Globus pallidus (tissue), 1 donor: Measurements from ENCODE around the gene PAX7.
A peak's percentile ranks its signal among the peaks of the same experiment; 100 is the strongest.
"Not testable (repeated sequence)": the region's sequence is repeated elsewhere in the genome, so short reads cannot be mapped to it uniquely, and the experiment has no call there.

Source experiments
- DNase-seq: peaks from one replicate; pipeline ENCODE4 v3.0.0-alpha.2; 2015; ENCODE audit warnings: low spot score

PAX7 gene

DNA sequence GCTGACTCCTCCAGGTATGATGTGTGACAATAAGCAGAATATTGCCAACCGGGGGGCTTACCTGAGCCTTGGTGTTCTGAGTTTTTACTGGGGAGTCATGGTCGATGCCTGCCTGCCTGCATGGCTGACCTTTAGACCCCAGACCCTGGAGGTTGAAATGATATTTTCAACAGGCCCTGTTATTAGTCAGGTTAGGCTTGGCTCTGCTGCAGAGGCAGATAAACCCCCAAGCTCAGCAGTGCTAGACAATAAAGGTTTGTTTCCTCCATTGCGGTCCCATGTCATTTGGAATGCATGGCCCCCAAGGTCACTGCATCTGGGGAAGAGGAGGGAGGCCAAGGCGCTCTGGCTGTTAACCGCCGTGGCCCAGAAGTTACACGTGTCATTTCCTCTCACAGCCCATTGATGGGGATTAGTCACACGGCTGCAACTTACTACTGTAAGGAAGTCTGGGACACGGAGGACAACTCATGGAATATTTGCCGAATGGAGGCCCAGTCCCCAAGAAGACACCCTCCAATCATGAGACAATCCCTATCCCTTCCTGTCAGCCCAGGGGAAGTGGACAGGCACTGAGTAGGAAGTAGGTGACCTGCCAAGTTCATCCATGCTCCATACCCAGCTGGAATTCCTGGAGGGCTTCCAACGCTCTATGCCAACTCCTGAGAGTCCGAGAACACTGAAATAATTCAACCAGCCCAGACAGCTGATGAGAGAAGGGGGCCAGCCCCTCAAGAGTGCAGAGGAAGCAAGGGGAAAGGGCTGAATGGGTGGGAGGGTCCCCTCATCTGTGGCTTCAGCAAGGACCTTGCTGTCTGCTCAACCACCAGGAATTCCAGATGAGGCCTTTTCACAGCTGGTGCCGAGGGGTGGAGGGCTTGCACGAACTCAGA is 131.5 kb downstream of the PAX7 start:
- DNase-seq, result peak; percentile 3

DNA sequence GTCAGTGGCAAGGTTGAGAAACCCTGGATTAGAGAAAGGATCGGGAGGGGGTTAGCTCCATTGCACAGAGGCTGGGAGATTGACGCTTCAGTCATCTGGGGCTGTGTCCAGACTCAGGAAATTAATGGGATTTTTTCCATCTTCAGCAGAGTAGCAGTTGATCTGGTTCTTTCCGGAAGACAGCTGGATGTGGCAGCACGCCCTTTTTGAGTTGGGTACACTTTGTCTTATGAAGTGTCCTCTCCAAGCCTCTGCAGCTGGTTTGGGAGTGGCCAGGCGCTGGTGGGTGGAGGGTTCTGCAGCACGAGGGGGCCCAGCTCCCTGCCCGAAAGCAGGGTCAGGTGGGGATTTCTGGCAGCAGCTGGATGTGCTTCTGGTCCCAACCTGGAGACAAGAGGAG is 133.7 kb downstream of the PAX7 start:
- DNase-seq, result no peak

DNA sequence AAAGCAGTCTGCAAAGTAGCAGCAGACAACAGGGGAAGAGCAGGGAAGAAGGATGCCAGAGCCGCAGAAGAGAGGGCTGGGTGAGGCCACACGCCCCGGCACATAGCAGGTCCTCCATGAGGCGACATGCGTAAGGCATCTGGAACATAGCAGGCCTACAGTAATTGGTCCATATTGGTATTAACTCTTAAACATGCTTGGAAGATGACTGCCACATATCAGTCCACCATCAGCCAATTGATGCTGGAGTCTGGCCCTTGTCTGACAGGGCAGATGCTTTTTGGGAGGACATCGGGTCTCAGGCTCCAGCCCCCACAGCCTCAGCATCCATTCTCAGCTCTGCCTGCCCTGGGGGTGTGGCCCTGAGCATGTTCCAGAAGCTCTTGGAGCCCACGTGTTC is 135.1 kb downstream of the PAX7 start:
- DNase-seq, result no peak

DNA sequence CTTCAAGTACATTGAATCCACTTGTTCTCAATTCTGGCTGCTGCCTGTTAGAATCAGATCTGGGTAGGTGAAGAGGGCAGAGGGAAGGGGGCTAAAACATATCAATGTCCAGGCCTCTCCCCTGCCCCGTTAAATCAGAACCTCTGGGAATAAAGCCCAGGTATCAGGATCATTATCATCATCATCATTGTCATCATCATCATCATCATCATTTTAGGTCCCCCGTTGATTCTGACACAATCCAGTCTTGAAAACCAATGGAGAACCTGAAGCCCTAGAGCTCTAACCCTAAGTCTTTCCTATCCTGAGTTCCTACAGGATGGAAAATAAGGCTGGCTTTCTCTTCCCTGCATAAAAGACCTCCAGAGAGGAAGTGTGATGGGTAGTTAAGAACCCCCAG is 135.7 kb downstream of the PAX7 start:
- no peak for DNase-seq

DNA sequence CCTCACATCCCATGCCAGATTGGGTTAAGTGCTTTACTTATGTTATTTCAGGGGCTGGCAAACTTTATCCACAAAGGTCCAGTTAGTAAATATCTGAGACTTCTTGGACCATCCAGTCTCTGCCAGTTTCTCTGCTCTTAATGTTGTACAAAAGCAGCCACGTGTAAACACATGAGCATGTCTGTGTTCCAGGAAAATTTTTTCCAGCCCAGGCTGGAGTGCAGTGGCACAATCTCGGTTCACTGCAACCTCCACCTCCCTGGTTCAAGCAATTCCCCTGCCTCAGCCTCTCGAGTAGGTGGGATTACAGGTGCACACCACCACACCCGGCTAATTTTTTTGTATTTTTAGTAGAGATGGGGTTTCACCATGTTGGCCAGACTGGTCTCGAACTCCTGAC is 136.9 kb downstream of the PAX7 start:
- not testable (repeated sequence) for DNase-seq

DNA sequence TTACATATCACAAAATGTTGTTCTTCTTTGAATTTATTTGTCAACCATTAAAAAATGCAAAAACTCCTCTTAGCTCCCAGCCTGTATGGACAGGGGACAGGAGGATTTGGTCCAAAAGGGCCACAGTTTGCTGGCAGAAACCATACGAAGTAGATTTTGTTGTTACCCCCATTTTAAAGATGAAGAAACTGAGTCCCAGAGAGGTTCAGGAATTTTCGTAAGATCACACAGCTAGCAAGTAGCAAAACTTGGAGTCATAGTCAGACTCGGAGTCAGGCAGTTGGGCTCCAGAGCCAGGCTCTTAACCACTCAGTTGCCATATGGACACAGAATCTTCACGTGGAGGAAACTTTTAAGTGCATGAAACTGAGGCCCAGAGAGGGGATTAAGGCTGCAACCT is 137.4 kb downstream of the PAX7 start:
- DNase-seq, result no peak

DNA sequence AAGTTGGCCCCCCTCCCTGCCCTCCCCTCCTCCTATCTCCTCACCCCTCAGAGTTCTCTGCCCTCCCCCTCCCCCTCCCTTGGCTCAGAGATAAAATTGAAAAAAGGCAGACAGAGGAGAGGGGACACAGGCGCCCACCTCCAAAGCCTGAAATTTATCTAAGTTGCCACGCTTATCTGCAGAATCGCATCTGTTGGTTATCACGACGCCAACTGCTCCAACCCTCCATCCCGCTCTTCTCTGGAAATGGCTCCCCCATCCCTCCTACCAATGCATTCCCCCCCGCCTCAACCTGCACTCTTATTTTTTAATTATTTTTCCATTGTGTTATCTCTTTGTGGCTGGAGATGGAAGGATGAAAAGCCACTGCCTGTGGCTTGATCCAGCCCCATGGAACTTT is 138.5 kb downstream of the PAX7 start:
- DNase-seq, result no peak

DNA sequence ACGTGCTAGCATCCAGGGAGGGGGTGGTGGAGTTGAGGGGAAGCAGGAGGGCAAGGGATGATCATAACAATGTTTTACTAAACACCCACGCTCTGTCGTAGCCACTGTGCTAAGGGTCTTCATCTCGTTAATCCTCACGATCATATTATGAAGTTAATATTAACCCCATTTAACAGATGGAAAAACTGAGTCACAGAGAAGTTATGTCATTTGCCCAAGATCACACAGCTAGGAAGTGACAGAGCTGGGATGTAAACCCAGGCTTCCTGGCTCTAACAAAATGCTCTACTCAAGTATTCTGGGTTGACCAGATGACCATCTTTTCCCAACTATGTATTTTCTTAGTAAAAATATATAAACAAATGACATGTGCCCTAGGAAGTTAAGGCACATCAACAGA is 140.2 kb downstream of the PAX7 start:
- DNase-seq, result no peak

DNA sequence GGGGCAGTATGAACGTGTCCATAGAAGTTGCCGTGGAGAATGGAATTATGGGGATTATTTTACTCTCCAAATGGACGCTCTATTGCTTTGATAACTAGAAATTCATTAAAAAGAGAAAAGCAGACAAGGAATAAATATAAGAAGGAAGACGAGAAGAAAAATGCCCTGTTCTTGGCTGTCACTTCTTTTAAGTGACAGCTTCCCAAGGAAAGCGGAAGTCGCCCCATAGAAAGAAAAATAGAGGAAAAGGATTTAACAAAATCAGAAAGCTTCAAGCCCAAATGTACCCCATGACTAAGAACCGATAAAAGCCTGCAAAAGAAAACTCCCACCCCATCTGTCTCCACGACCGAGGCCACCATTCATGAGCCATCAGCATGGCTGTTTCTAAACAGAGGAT is 143.1 kb downstream of the PAX7 start:
- no peak for DNase-seq

DNA sequence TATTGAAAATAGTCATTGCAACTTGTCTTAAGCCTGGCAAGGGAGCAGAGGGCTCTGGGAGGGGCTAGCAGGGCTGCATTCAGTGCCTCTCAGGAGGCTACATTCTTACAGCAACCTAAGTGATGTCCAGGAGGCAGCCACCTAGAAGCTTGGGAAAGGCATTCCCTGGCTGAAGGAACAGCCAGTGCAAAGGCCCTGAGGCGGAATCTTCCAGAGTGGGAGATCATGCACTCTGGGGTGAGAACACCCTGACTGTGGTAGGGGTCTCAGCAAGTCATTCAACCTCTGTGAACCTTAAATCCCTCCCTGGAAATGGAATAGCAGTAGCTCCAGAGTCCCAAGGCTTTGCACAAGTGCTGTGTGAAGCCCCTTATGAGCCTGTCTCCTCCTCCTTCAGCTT is 144.7 kb downstream of the PAX7 start:
- no peak for DNase-seq

DNA sequence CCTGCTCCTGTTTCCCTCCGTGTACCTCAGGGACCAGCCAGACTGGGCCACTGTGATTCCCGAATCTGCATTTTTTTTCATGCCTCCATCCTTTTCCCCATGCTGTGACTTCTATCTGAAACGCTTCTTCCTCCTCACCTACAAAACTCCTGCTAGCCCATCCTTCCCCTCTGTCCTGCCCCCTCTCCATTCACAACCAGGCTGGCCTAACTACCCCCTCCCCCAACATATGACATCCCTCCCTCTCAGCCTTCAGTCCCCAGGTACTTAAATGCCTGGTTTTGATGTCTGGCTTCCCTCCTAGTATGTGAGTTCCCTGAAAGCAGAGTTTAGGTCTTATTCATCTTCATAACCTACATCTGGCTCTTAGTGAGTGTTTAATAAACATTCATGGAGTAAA is 146.1 kb downstream of the PAX7 start:
- no peak for DNase-seq

DNA sequence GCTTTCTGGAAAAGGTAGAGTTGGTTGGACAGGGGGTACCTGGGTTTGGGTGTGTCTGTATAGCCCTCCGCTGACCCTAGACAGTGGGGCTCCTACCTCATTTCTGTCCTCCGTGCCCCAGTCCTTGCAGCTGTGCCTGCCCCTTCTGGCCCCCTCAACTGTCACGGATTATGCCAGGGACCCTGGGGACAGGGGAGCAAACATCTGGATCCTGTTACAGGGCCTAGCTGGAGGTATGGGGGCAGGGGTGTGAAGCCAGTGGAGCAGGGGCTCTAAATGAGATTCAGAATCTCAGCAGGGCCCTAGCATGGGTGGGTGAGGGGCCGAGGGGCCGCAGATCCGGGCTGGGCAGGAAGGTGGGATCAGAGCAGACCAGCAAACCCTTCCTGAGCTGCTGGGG is 147.8 kb downstream of the PAX7 start:
- DNase-seq, result no peak

DNA sequence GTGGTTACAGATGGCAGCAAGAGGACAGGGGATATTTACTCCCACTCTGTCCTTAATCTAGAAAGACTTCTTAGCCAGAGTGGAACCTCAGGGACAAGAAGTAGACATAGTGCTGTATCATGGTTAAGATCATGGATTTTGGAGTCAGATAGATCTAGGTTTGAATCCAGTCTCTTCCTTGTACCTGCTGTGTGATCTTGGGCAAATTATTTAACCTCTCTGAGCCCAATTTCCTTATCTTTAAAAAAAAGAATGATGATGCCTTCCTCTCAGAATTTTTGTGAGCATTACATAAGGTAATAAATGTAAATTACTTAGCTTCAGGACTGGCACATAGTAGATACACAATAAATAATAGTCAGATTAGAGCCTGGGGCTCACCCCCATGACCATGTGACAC is 150.4 kb downstream of the PAX7 start:
- no peak for DNase-seq

DNA sequence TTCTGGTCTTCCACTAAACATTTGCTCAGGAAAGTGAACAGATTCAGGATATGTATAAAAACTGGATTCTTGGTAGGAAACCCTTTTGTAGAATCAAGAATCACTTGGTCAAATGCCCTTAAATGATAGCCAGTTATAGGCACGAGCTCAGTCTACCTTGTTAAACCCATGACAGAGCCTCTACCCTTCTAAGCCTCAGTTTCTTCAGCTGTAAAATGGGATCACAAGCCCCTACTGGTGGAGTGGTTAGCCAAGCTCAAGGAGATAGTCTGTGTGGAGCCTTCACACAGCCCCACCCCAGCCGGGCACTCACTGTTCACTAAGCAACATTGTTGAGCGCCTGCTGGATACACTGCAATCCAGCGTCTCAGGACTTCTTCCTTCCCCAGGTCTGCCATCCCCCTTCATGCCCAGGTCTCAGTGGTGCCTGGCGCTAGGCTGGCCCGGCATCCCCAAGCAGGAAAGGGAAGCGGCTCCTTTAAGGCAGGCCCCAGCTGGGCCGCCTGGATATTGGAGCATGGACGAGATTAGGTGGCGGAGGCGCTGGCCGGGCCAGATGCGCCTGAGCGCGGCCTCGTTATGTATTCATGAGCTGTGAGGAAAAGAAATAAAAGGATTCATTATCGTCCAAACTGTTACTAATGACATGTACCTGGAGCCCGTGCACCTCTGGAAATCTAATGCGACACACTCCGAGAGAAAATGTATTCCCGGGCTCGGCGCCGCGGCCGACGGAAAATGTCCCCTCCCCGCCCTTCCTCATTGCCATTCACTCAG is 153.2 kb downstream of the PAX7 start:
- no peak for DNase-seq

DNA sequence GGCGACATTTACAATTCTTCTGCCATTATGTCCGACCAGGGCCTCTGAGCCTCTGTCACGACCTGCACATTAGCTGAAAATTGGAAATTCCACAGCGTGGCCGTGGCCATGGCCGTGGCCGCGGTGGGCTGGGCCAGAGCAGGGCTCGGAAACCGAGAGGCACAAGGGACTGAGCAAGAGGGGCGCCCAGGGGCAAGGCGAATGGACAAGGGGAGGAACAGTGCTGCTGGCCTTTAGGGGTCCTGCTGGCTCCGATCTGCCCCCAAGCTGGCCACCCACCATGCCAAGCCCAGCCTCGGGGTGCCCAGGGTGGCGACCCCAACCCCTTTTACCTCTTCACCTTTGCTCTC is 153.8 kb downstream of the PAX7 start:
- no peak for DNase-seq

DNA sequence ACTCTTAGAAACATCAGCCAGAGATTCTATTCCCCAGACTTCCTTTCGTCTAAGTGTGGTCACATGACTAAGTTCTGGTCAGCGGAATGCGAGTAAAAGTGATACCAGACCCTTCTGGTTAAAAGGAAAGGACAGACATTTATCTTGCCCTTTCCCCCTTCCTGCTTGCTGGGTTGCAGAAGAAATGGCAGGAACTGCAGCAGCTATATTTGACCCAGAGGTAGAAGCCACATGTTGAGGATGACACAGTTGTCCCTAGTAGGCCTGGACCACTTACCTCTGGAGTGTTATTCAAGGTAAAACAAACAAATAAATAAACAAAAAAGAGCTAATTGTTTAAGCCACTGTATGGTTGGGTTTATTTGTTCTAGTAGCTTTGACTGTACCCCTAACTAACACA is 155.5 kb downstream of the PAX7 start:
- no peak for DNase-seq

DNA sequence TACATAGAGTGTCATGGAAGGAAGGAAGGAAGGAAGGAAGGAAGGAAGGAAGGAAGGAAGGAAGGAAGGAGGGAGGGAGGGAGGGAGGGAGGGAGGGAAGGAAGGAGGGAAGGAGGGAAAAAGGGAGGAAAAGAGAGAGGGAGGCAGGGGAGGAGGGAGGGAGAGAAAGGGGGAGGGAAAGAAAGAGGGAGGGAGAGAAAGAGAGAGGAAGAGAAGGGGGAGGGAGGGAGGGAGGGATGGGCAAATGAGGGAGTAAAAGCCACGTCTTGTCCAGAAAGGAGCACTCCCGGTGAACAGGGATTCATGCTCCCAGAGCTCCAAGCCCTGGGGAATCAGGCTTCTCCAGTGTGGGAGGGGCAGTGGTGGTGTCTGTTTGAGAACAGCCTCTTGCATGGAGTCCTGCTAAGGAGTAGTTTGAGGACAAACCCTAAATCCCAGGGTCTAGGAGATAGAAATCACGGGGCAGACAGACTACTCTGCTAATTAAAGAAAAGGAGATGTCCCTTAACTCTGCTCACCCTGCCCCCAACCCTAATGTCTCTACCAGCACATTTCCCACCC is 157.3 kb downstream of the PAX7 start:
- no peak for DNase-seq

DNA sequence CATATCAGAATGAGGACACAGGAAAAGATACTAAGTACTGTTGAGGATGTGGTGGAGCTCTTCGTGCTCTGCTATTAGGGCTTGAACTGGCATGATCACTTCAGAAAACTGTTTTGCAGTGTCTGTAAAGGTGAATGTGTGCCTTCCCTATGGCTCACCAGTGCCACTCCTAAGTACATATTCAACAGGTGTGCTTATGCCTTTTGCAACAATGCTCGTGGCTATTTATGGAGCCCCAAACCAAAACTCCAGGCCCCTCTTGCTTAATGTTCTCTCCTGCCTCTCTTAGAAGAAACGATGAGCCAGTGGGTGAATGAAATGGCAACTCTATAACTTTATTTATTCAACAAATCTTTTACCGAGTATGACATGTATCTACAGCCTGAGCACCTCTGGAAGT is 158.6 kb downstream of the PAX7 start:
- DNase-seq, result no peak

DNA sequence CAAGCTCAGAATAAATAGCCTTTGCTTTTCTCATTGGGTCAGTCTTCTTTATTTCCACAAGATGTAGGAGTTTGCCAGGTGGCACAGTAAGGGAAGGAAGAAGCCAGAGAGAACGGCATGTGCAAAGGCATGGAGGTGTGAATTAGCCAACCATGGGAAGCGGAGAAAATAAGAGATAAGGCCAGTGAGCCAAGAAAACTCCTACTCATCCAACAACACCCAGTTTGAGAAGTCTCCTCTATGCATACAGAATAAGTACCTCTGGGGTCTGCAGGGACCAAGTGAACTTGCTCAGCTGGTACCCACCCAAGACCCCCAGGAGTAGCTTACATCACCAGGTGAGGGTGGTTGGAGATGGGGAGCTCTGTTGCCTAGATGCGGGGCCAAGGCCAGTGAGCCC is 162.1 kb downstream of the PAX7 start:
- DNase-seq, result no peak

DNA sequence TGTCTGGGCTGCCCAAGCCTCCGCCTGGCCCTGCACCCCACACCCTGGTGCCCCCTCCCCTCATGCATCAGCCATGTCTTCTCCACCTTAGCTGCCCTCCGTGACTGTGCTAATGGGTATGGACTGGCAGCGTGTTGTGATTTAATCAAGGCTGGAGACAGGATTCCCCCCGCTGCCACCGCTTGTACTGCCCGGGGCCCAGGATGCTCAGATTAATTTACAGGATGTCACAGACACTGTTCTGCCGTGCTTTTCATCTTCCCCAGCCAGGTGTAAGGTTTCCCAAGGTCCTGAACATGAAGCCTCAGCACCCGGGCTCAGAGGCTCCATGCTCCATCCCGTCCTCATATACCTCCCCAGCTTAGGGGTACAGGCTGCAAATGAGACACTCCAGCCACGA is 162.5 kb downstream of the PAX7 start:
- no peak for DNase-seq

DNA sequence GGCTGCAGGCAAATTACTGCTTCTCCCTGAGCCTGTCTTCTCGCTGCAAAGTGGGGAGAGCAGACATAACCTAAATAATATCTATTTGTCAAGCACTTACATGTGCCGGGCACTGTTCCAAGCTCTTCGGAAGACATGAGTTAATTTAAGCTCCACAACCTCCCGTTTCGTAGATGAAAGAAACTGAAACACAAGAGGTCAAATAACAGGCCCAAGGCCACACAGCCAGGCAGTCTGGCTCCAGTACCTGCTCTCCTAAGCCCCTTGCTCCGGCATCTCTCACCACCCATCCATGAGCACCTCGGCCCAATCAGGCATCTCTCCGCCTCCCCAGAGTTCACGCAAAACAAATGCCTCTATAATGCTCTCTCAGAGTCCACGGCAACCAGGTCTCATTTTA is 163.4 kb downstream of the PAX7 start:
- DNase-seq, result no peak

DNA sequence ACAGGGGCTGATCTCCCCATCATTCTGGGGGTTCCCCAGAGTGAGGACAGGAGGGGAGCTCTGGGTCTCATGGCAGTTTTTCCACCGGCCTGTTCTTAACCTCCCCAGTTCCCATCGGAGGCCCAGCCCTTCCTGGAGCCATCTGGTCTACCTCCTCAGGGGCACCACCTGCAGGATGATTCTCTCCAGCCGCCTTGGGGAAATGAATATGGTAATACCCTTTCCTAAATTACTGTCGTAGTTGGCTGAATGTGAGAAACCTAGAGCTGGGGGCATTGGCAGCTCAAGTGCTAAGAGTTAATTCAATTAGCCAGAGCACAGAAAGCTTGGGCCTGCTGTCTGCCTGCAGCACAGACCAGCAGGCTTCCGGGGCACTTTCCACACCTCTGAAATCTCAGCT is 163.9 kb downstream of the PAX7 start:
- no peak for DNase-seq

DNA sequence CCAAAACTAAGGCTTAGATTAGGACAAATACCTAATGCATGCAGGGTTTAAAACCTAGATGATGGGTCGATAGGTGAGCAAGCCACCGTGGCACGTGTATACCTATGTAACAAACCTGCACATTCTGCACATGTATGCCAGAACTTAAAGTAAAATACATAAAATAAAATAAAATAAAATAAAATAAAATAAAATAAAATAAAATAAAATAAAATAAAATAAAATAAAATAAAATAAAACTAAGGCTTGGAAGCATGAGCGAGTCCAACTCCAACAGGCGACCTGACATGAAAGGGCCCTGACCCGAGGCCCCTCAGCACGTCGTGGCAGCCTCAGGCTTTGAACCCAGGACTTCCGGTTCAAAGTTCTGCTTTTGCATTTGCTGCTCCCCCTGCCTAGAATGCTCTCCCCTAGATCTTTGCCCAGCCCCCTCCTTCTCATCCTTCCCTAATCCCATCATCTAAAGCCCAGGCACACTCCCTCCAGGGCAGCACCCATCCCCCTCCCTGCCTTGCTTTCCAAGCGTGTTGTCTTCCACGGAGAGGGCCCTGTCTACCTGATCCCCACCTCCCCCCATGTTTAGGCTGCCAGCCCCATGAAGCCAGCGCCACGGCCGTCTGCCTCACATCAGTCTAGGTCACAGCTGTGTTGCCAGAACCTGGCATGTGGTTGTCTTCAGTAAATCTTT is 164.5 kb downstream of the PAX7 start:
- no peak for DNase-seq
